Measurements from ENCODE around the gene RARG.
A peak's percentile ranks its signal among the peaks of the same experiment; 100 is the strongest.

RARG gene

DNA sequence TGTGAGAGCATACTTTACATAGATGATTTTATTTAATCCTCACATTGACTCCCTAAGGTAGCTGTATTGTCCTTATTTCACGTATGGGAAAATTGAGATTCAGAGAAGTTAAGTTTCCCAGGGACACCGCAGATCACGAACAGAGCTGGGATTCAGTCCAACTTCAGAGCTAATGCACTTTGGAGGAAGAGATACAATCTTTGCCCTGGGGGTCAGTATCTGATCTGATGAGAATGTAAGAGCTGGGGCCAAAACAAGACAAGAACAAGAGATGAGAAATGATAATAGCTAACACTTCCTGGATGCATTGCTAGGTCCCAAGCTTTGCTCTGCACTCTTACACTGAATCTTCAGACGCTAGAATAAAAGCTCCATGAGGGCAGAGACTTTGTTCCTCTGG, 45.3 kb downstream of the RARG start:
- H3K4me3 ChIP-seq (replicated peaks; ENCODE audit: insufficient read depth, low read length), result no peak overlapping the region
- H3K27me3 ChIP-seq (ENCODE audit: insufficient read depth, poor library complexity, severe bottlenecking), result no peaks in the 10 kb centered on the region
- H3K27ac ChIP-seq (replicated peaks), result no peak overlapping the region
- TF ChIP-seq SPI1 (IDR thresholded peaks at IDR 0.05; ENCODE audit: borderline replicate concordance, low read depth) (no peak), GABPA (IDR thresholded peaks at IDR 0.05; ENCODE audit: low read depth) (no peak), POLR2AphosphoS5 (IDR thresholded peaks at IDR 0.05; ENCODE audit: low read depth) (no peak)
- TF ChIP-seq, protein P1, sequence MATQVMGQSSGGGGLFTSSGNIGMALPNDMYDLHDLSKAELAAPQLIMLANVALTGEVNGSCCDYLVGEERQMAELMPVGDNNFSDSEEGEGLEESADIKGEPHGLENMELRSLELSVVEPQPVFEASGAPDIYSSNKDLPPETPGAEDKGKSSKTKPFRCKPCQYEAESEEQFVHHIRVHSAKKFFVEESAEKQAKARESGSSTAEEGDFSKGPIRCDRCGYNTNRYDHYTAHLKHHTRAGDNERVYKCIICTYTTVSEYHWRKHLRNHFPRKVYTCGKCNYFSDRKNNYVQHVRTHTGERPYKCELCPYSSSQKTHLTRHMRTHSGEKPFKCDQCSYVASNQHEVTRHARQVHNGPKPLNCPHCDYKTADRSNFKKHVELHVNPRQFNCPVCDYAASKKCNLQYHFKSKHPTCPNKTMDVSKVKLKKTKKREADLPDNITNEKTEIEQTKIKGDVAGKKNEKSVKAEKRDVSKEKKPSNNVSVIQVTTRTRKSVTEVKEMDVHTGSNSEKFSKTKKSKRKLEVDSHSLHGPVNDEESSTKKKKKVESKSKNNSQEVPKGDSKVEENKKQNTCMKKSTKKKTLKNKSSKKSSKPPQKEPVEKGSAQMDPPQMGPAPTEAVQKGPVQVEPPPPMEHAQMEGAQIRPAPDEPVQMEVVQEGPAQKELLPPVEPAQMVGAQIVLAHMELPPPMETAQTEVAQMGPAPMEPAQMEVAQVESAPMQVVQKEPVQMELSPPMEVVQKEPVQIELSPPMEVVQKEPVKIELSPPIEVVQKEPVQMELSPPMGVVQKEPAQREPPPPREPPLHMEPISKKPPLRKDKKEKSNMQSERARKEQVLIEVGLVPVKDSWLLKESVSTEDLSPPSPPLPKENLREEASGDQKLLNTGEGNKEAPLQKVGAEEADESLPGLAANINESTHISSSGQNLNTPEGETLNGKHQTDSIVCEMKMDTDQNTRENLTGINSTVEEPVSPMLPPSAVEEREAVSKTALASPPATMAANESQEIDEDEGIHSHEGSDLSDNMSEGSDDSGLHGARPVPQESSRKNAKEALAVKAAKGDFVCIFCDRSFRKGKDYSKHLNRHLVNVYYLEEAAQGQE (IDR thresholded peaks at IDR 0.05; ENCODE audit: insufficient replicate concordance, low read depth), result no peak
- TF ChIP-seq, protein P2, sequence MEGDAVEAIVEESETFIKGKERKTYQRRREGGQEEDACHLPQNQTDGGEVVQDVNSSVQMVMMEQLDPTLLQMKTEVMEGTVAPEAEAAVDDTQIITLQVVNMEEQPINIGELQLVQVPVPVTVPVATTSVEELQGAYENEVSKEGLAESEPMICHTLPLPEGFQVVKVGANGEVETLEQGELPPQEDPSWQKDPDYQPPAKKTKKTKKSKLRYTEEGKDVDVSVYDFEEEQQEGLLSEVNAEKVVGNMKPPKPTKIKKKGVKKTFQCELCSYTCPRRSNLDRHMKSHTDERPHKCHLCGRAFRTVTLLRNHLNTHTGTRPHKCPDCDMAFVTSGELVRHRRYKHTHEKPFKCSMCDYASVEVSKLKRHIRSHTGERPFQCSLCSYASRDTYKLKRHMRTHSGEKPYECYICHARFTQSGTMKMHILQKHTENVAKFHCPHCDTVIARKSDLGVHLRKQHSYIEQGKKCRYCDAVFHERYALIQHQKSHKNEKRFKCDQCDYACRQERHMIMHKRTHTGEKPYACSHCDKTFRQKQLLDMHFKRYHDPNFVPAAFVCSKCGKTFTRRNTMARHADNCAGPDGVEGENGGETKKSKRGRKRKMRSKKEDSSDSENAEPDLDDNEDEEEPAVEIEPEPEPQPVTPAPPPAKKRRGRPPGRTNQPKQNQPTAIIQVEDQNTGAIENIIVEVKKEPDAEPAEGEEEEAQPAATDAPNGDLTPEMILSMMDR (IDR thresholded peaks at IDR 0.05; ENCODE audit: insufficient read depth, low read length), result no peak
- no peak for DNase-seq (ENCODE audit: low read depth in 1 of 2, low spot score in 1 of 2)

DNA sequence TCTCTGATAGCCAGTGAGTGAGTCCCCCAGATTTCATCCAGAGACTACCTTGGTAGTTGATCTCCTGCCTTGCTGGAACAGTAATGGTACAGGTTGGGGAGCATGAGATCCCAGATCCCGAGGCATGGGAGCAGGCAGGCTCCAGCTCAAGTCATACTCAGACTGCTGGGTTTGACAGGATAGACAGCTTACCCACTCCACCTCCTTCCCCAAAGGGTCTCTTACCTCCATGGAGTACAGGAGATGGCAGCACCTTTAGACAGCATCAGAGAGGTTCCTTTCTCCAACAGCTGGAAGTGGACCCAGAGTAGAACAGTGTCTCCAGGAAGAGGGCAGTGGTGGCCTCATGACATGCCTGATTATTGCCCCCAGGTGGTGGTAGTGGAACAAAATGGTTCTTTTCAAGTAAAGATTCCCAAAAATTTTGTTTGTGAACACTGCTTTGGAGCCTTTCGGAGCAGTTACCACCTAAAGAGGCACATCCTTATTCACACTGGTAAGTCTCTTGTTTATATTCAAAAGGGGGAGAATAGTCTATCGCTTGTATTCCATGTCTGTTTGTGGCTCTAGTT, 46.3 kb downstream of the RARG start:
- TF ChIP-seq GABPA (IDR thresholded peaks at IDR 0.05; ENCODE audit: low read depth) (no peak), POLR2AphosphoS5 (IDR thresholded peaks at IDR 0.05; ENCODE audit: low read depth) (no peak)
- TF ChIP-seq, protein P2 (IDR thresholded peaks at IDR 0.05; ENCODE audit: insufficient read depth, low read length), result no peak
- no peak for DNase-seq (ENCODE audit: low read depth in 1 of 2, low spot score in 1 of 2)

DNA sequence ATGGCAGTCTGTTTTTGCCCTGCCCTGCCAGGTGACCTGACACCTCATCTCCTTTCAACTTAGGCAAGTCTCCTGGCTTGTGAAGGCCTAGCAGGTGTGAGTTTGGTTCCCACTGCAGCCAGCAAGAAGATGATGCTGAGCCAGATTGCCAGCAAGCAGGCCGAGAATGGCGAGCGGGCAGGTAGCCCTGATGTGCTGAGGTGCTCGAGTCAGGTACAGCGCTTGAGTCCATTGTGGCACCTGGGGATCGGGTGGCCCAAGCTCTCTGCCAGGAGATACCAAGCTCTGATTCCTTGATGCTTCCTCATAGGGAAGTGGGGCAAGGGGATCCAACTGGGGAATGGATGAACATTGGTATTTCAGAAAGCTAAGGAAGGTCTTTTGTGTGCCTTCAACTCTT, 47.2 kb downstream of the RARG start:
- no peak overlapping the region for H3K27ac ChIP-seq (replicated peaks)
- no peak for DNase-seq (ENCODE audit: low read depth in 1 of 2, low spot score in 1 of 2)
- no peaks in the 10 kb centered on the region for H3K27me3 ChIP-seq (ENCODE audit: insufficient read depth, poor library complexity, severe bottlenecking)
- no peak overlapping the region for H3K4me3 ChIP-seq (replicated peaks; ENCODE audit: insufficient read depth, low read length)
- TF ChIP-seq, protein P1 (IDR thresholded peaks at IDR 0.05; ENCODE audit: insufficient replicate concordance, low read depth), result no peak
- TF ChIP-seq GABPA (IDR thresholded peaks at IDR 0.05; ENCODE audit: low read depth) (no peak), POLR2AphosphoS5 (IDR thresholded peaks at IDR 0.05; ENCODE audit: low read depth) (no peak), SPI1 (IDR thresholded peaks at IDR 0.05; ENCODE audit: borderline replicate concordance, low read depth) (no peak)
- TF ChIP-seq, protein P2 (IDR thresholded peaks at IDR 0.05; ENCODE audit: insufficient read depth, low read length), result no peak

More for the DNA sequence above, 46.3 kb downstream of the RARG start:
- H3K4me3 ChIP-seq (replicated peaks; ENCODE audit: insufficient read depth, low read length), result no peak overlapping the region
- H3K27me3 ChIP-seq (ENCODE audit: insufficient read depth, poor library complexity, severe bottlenecking), result no peaks in the 10 kb centered on the region
- no peak overlapping the region for H3K27ac ChIP-seq (replicated peaks)

DNA sequence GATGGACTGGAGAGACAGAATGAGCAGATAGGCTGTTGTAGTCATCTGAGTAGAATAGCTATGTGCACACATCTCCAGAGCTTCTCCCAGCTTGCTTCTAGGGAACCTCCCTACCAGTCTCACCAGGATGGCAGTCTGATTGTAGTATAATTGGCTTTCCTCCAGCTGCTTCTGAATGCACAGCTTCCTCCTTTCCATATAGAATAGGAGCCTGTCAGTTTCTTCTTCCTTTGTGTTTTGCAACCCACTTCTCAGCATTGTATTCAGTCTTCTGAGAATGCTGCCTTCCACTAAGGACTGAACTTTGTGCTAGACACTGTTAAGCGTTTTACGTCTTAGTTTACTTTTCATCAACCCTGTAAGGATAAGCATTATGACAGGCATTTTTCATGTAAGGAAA, 49.1 kb downstream of the RARG start:
- Histone ChIP-seq H3K27ac (replicated peaks) (no peak overlapping the region), H3K27me3 (ENCODE audit: insufficient read depth, poor library complexity, severe bottlenecking) (no peaks in the 10 kb centered on the region), H3K4me3 (replicated peaks; ENCODE audit: insufficient read depth, low read length) (peak overlapping the region; percentile 11; the same call in 1 of the 2 replicates)
- DNase-seq (ENCODE audit: low read depth in 1 of 2, low spot score in 1 of 2), result peak in 1 of 2 experiments; percentile 83
- TF ChIP-seq, protein P2 (IDR thresholded peaks at IDR 0.05; ENCODE audit: insufficient read depth, low read length), result no peak
- TF ChIP-seq, protein P1 (IDR thresholded peaks at IDR 0.05; ENCODE audit: insufficient replicate concordance, low read depth), result no peak
- no peak for TF ChIP-seq GABPA (IDR thresholded peaks at IDR 0.05; ENCODE audit: low read depth)
- TF ChIP-seq POLR2AphosphoS5 (IDR thresholded peaks at IDR 0.05; ENCODE audit: low read depth), result no peak
- TF ChIP-seq SPI1 (IDR thresholded peaks at IDR 0.05; ENCODE audit: borderline replicate concordance, low read depth), result peak; percentile 44; the same call in 1 of the 2 replicates
